Measurements from ENCODE around the gene MLIP. TPM values are rescaled to one million over a fixed set of nuclear protein-coding genes. Genes with fewer than 3 reads are reported as not detected.

MLIP gene
- total RNA-seq, 2 donors from 2014 or later = 0.42 to 1.2 TPM

DNA sequence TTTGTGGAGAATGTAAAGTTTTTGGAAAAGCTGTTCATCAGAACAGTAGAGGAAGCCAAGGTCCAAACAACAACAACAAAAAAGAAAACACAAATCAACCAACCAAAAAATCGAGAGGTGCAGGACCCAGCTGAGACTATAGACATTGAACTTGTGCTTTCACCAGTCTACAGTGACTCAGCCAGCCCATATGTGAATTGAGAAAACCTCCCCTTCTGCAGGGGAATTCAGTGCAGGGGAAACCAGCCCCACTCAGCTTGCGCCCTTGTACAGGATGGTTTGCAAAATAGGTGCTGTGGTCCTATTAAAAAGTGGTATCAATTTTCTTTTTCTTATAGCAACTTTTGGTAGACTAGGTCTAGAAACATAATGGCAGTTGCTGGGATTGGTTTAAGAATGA is 21.3 kb downstream of the MLIP start:
- TF ChIP-seq, protein P1, sequence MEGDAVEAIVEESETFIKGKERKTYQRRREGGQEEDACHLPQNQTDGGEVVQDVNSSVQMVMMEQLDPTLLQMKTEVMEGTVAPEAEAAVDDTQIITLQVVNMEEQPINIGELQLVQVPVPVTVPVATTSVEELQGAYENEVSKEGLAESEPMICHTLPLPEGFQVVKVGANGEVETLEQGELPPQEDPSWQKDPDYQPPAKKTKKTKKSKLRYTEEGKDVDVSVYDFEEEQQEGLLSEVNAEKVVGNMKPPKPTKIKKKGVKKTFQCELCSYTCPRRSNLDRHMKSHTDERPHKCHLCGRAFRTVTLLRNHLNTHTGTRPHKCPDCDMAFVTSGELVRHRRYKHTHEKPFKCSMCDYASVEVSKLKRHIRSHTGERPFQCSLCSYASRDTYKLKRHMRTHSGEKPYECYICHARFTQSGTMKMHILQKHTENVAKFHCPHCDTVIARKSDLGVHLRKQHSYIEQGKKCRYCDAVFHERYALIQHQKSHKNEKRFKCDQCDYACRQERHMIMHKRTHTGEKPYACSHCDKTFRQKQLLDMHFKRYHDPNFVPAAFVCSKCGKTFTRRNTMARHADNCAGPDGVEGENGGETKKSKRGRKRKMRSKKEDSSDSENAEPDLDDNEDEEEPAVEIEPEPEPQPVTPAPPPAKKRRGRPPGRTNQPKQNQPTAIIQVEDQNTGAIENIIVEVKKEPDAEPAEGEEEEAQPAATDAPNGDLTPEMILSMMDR (IDR thresholded peaks at IDR 0.05) = no peak
- DNase-seq = no peak
- Histone ChIP-seq H3K27ac (no peak overlapping the region), H3K4me1 (no peaks in the 10 kb centered on the region), H3K9ac (ENCODE audit: low read depth in 2 of 2, low read length in 2 of 2) (no peak overlapping the region), H3K27me3 (no peaks in the 10 kb centered on the region), H3K36me3 (no peaks in the 10 kb centered on the region), H3K4me3 (no peak overlapping the region), H3K9me3 (no peaks in the 10 kb centered on the region)
- intact Hi-C loops (cut with DNase I) = no loop called here

- Histone ChIP-seq H3K9ac (ENCODE audit: low read depth in 2 of 2, low read length in 2 of 2) (no peak overlapping the region), H3K4me1 (no peaks in the 10 kb centered on the region), H3K4me3 (no peak overlapping the region), H3K27me3 (no peaks in the 10 kb centered on the region), H3K27ac (no peak overlapping the region), H3K36me3 (no peaks in the 10 kb centered on the region), H3K9me3 (no peaks in the 10 kb centered on the region)
- no peak for DNase-seq
- intact Hi-C loops (cut with DNase I) = no loop called here
- TF ChIP-seq, protein P1 (IDR thresholded peaks at IDR 0.05) = no peak
Measured at GRCh38 chr6:54133186-54133585, 21.9 kb downstream of the MLIP start.

DNA sequence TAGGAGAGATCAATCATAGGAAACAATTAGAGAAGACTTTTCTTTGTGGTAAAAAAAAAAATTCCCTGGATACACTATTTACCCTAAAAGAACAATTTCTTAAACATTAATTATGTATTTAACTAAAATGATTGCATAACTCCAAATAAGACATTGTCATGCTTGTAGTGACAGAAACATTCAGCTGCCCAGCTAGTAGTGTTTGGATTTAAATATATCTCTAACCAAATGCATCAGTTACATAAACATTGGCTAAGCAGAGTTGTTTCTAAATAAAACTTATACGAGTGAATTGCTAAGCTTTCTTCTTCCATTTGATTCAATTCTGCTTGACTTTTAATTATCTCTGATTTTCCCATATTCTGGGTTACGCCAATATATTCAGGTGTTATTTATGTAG is 23.7 kb downstream of the MLIP start:
- Histone ChIP-seq H3K9me3 (no peaks in the 10 kb centered on the region), H3K9ac (ENCODE audit: low read depth in 2 of 2, low read length in 2 of 2) (no peak overlapping the region), H3K4me3 (no peak overlapping the region), H3K27ac (no peak overlapping the region), H3K36me3 (no peaks in the 10 kb centered on the region), H3K4me1 (no peaks in the 10 kb centered on the region), H3K27me3 (no peaks in the 10 kb centered on the region)
- TF ChIP-seq, protein P1 (IDR thresholded peaks at IDR 0.05) = no peak
- intact Hi-C loops (cut with DNase I) = no loop called here
- no peak for DNase-seq

DNA sequence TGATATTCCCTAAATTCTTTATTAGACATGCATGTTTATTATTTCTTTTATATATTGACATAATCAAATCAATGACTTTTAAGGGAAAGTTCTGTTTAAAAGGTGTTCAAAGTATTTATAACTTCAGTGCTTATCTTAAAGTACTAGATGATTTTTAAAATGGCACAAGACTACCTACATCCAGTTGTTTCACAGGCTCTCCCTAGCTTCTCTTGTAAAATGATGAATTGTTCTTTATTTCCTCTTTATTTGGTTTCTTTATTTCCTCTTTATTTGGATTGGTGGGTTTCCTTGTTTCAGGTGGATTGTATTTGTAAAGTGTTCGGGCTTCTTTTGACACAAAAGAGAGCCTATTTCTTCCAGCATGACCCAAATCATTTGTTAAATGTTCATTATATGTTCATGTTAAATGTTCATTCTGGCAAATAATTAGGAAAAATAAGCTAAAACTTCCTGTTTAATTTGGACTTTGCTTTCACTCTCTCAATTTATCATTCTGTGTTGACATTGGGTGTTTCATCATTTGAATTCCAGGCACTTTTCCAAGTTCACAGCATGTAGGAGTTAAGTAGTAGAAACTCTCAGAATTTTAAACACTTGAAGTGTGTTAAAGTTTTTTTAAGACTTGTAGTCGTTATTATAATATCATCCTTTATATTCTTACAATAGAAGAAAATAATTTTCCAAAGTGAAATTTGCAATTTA is 24.6 kb downstream of the MLIP start:
- no peaks in the 10 kb centered on the region for H3K27me3 ChIP-seq
- H3K36me3 ChIP-seq = no peaks in the 10 kb centered on the region
- no peaks in the 10 kb centered on the region for H3K4me1 ChIP-seq
- no peak overlapping the region for H3K9ac ChIP-seq (ENCODE audit: low read depth in 2 of 2, low read length in 2 of 2)
- H3K4me3 ChIP-seq = no peak overlapping the region
- TF ChIP-seq, protein P1 (IDR thresholded peaks at IDR 0.05) = no peak
- no peaks in the 10 kb centered on the region for H3K9me3 ChIP-seq
- intact Hi-C loops (cut with DNase I) = no loop called here
- H3K27ac ChIP-seq = peak overlapping the region; percentile 10
- DNase-seq = no peak

DNA sequence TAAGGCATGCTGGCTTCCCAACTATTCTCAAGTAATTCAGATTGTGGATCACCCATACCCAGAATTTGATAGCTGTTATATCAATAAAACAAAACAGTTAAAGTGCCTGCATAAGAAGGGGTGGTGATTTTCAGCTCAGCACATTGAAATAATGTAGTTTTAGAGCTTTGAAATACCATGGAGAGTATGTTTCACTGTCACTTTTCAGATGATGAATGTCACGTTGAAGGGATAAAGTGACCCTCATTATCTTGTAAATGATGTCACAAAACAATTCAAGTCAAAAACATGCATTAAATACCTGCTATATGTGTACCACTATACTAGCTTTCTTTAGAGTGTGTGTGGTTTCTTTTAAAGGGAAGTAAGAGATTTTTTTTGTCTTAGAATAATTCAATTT is 27.6 kb downstream of the MLIP start:
- intact Hi-C loops (cut with DNase I) = no loop called here

More for the DNA sequence above, 27.6 kb downstream of the MLIP start:
- H3K27ac ChIP-seq = no peak overlapping the region
- H3K36me3 ChIP-seq = no peaks in the 10 kb centered on the region
- no peak for DNase-seq
- H3K9ac ChIP-seq (ENCODE audit: low read depth in 2 of 2, low read length in 2 of 2) = no peak overlapping the region
- TF ChIP-seq, protein P1 (IDR thresholded peaks at IDR 0.05) = no peak
- H3K27me3 ChIP-seq = no peaks in the 10 kb centered on the region
- no peaks in the 10 kb centered on the region for H3K4me1 ChIP-seq
- no peaks in the 10 kb centered on the region for H3K9me3 ChIP-seq
- no peak overlapping the region for H3K4me3 ChIP-seq
